Fibroblast of lung (primary cell): ENCODE results near the gene LMAN1L.

Source experiments
- CTCF ChIP-seq, 2 donors: IDR thresholded peaks in 1 of 2; conservative IDR thresholded peaks in 1 of 2; 1 replicate in 1 of 2; 2 replicates in 1 of 2; pipeline ENCODE4 v1.5.1; 2011 to 2012; ENCODE audit warnings: low read length in 2 of 2, control low read depth in 1 of 2, inconsistent platforms in 1 of 2, low read depth in 1 of 2, mild to moderate bottlenecking in 1 of 2
- EZH2 ChIP-seq: IDR thresholded peaks from 2 replicates; pipeline ENCODE4 v1.5.1; 2012; ENCODE audit warnings: low read length, control low read depth, mild to moderate bottlenecking; ENCODE audit errors: missing control alignments

GRCh38 chr15:74767167-74768098 is 45.2 kb upstream of the LMAN1L start:
- no peak for TF ChIP-seq EZH2
- TF ChIP-seq CTCF (conservative IDR thresholded peaks at IDR 0.05 in 1 of 2, IDR thresholded peaks at IDR 0.05 in 1 of 2; ENCODE audit: low read depth in 1 of 2, low read length in 2 of 2): no peak
